Hepatocyte (in vitro differentiated cells): Measurements from ENCODE around the gene RNF169. TPM values are rescaled to one million over a fixed set of nuclear protein-coding genes. Genes with fewer than 3 reads are reported as not detected.

Experiments used
- DNase-seq: peaks from one replicate; pipeline ENCODE4 v3.0.0-alpha.2; 2016; ENCODE audit warnings: low spot score
- H2AFZ ChIP-seq: fragments of 200-600 bp; sonication (generic); 2 replicates; pipeline ENCODE4 v1.6.0; 2016; ENCODE audit warnings: antibody characterized with exemption, mild to moderate bottlenecking
- H3K27ac ChIP-seq: fragments of 200-600 bp; sonication (generic); 2 replicates; pipeline ENCODE4 v1.5.1; 2016; ENCODE audit warnings: mild to moderate bottlenecking
- H3K27me3 ChIP-seq: fragments of 200-600 bp; sonication (generic); 2 replicates; pipeline ENCODE4 v1.6.1; 2016
- H3K36me3 ChIP-seq: fragments of 200-600 bp; sonication (generic); replicated peaks from 2 replicates; pipeline ENCODE4 v1.5.1; 2016; ENCODE audit warnings: low read depth; ENCODE audit not compliant: insufficient read depth
- H3K4me1 ChIP-seq: fragments of 200-600 bp; sonication (generic); 2 replicates; pipeline ENCODE4 v1.5.1; 2016; ENCODE audit warnings: mild to moderate bottlenecking, moderate library complexity; ENCODE audit not compliant: insufficient read depth
- H3K4me2 ChIP-seq: fragments of 200-600 bp; sonication (generic); 2 replicates; pipeline ENCODE4 v1.6.0; 2016
- H3K4me3 ChIP-seq: fragments of 200-600 bp; sonication (generic); 2 replicates; pipeline ENCODE4 v1.5.1; 2016; ENCODE audit warnings: mild to moderate bottlenecking
- H3K79me2 ChIP-seq: fragments of 200-600 bp; sonication (generic); 2 replicates; pipeline ENCODE4 v1.6.0; 2017; ENCODE audit warnings: mild to moderate bottlenecking
- H3K9me2 ChIP-seq: fragments of 200-600 bp; sonication (generic); replicated peaks from 2 replicates; pipeline ENCODE4 v1.6.0; 2017; ENCODE audit warnings: mild to moderate bottlenecking; ENCODE audit not compliant: insufficient read depth
- H3K9me3 ChIP-seq: fragments of 200-600 bp; sonication (generic); 2 replicates; pipeline ENCODE4 v1.5.1; 2016; ENCODE audit warnings: low read depth, mild to moderate bottlenecking
- H4K20me1 ChIP-seq: fragments of 200-600 bp; sonication (generic); 2 replicates; pipeline ENCODE4 v1.6.0; 2016; ENCODE audit warnings: mild to moderate bottlenecking; ENCODE audit not compliant: insufficient read depth, poor library complexity, severe bottlenecking
- CTCF ChIP-seq: fragments of 200-600 bp; sonication (generic); IDR thresholded peaks from 2 replicates; pipeline ENCODE4 v1.5.1; 2016; ENCODE audit warnings: antibody characterized with exemption, mild to moderate bottlenecking; ENCODE audit not compliant: poor library complexity
- EZH2 ChIP-seq: fragments of 200-600 bp; sonication (generic); IDR thresholded peaks from 2 replicates; pipeline ENCODE4 v1.6.1; 2016; ENCODE audit warnings: antibody characterized with exemption, mild to moderate bottlenecking, borderline replicate concordance
- EZH2phosphoT487 ChIP-seq: fragments of 200-600 bp; sonication (generic); IDR thresholded peaks from one replicate; pipeline ENCODE4 v1.6.1; 2018; ENCODE audit warnings: antibody characterized with exemption, mild to moderate bottlenecking, low read depth, moderate library complexity; ENCODE audit not compliant: unreplicated experiment, severe bottlenecking
- WGBS: methylation state at CpG from one replicate; pipeline ENCODE4 v1.1.6; 2016; ENCODE audit warnings: low lambda C conversion rate; ENCODE audit errors: missing lambda C conversion rate; 5-methylcytosine and 5-hydroxymethylcytosine counted together
- polyA plus RNA-seq: library from polyadenylated mRNA; unstranded; fragments of >200 nt; fragmentation: Nextera tagmentation; extraction: Ambion mirVana; gene quantifications from 2 replicates; pipeline ENCODE4 v1.2.1, GENCODE V29; 2016
- total RNA-seq: library from RNA; depleted of rRNA; stranded (reverse); fragments of >200 nt; gene quantifications from 2 replicates; pipeline ENCODE4 v1.2.3, GENCODE V29; 2014

The RNF169 gene
- total and polyA plus RNA-seq, 2 experiments from 2014 or later, result 2.4 to 18.8 TPM

GRCh38 chr11:74720596-74721478 lies 27.8 kb upstream of the RNF169 start:
- 61% methylated on average over 17 of the region's 17 CpGs for WGBS
- TF ChIP-seq EZH2phosphoT487 (no peak), CTCF (no peak), EZH2 (no peak)
- peak overlapping the region; percentile 49 for H3K27ac ChIP-seq

GRCh38 chr11:74721479-74721835 lies 27.2 kb upstream of the RNF169 start:
- Histone ChIP-seq H2AFZ (no peak overlapping the region), H3K27me3 (no peaks in the 10 kb centered on the region), H3K79me2 (no peaks in the 10 kb centered on the region), H3K4me3 (no peak overlapping the region), H3K4me2 (no peak overlapping the region), H3K36me3 (no peaks in the 10 kb centered on the region), H3K9me3 (no peaks in the 10 kb centered on the region), H3K27ac (no peak overlapping the region), H3K9me2 (no peaks in the 10 kb centered on the region), H3K4me1 (peaks cover 15% of the 10 kb centered on the region), H4K20me1 (no peaks in the 10 kb centered on the region)
- no peak for TF ChIP-seq EZH2
- TF ChIP-seq EZH2phosphoT487, result no peak
- TF ChIP-seq CTCF, result no peak
- 98% methylated on average over 3 of the region's 3 CpGs for WGBS
- no peak for DNase-seq

More at GRCh38 chr11:74720596-74721478, 27.8 kb upstream of the RNF169 start:
- no peaks in the 10 kb centered on the region for H4K20me1 ChIP-seq
- H2AFZ ChIP-seq, result no peak overlapping the region
- no peak overlapping the region for H3K4me3 ChIP-seq
- peaks cover 9% of the 10 kb centered on the region for H3K4me1 ChIP-seq
- no peaks in the 10 kb centered on the region for H3K79me2 ChIP-seq
- H3K36me3 ChIP-seq, result no peaks in the 10 kb centered on the region
- DNase-seq, result peak; percentile 33
- no peaks in the 10 kb centered on the region for H3K9me2 ChIP-seq
- no peak overlapping the region for H3K4me2 ChIP-seq
- no peaks in the 10 kb centered on the region for H3K9me3 ChIP-seq
- H3K27me3 ChIP-seq, result no peaks in the 10 kb centered on the region

- Histone ChIP-seq H3K36me3 (no peaks in the 10 kb centered on the region), H4K20me1 (no peaks in the 10 kb centered on the region), H3K79me2 (no peaks in the 10 kb centered on the region), H3K27me3 (peaks cover 5% of the 10 kb centered on the region), H3K4me1 (peaks cover 15% of the 10 kb centered on the region), H3K27ac (no peak overlapping the region), H3K9me2 (no peaks in the 10 kb centered on the region), H3K9me3 (no peaks in the 10 kb centered on the region), H3K4me3 (no peak overlapping the region), H2AFZ (no peak overlapping the region), H3K4me2 (no peak overlapping the region)
- no peak for DNase-seq
- 82% methylated on average over 5 of the region's 5 CpGs for WGBS
- TF ChIP-seq CTCF, result no peak
- no peak for TF ChIP-seq EZH2phosphoT487
Observed at GRCh38 chr11:74723511-74723910, 25.1 kb upstream of the RNF169 start.
